OCI-LY1 (cell line): ENCODE data around the gene TPH2.

Source experiments
- H2AFZ ChIP-seq: fragments of 200-600 bp; sonication (generic), shearing (Covaris generic); 2 replicates; pipeline ENCODE4 v1.6.0; 2014; ENCODE audit warnings: antibody characterized with exemption, mild to moderate bottlenecking, low read length
- H3F3A ChIP-seq: fragments of 200-600 bp; sonication (generic), shearing (Covaris generic); 2 replicates; pipeline ENCODE4 v1.6.0; 2014; ENCODE audit warnings: mild to moderate bottlenecking, antibody characterized with exemption, low read length, moderate library complexity; ENCODE audit not compliant: insufficient read depth
- H3K27ac ChIP-seq: fragments of 200-600 bp; sonication (generic); 2 replicates; pipeline ENCODE4 v1.5.1; 2014; ENCODE audit warnings: low read length, mixed run types, mild to moderate bottlenecking, low read depth; ENCODE audit not compliant: poor library complexity, severe bottlenecking
- H3K27me3 ChIP-seq: fragments of 200-600 bp; sonication (generic); 2 replicates; pipeline ENCODE4 v1.6.0; 2014; ENCODE audit warnings: antibody characterized with exemption, mild to moderate bottlenecking, low read length, moderate library complexity; ENCODE audit not compliant: insufficient read depth
- H3K36me3 ChIP-seq: fragments of 200-600 bp; sonication (generic); 2 replicates; pipeline ENCODE4 v1.6.1; 2014; ENCODE audit warnings: mild to moderate bottlenecking, antibody characterized with exemption, low read length, moderate library complexity, mixed read lengths; ENCODE audit not compliant: insufficient read depth
- H3K4me1 ChIP-seq: fragments of 200-600 bp; sonication (generic); 2 replicates; pipeline ENCODE4 v1.5.1; 2014; ENCODE audit warnings: mild to moderate bottlenecking, low read length, moderate library complexity; ENCODE audit not compliant: insufficient read depth, severe bottlenecking
- H3K4me2 ChIP-seq: fragments of 200-600 bp; sonication (generic), shearing (Covaris generic); 2 replicates; pipeline ENCODE4 v1.6.1; 2014; ENCODE audit warnings: low read length
- H3K4me3 ChIP-seq: fragments of 200-600 bp; sonication (generic); 2 replicates; pipeline ENCODE4 v1.5.1; 2014; ENCODE audit warnings: low read length, low read depth, mild to moderate bottlenecking, mixed read lengths; ENCODE audit not compliant: poor library complexity, severe bottlenecking
- H3K79me2 ChIP-seq: fragments of 200-600 bp; shearing (Covaris generic); 2 replicates; pipeline ENCODE4 v1.6.1; 2016; ENCODE audit warnings: mixed run types, low read length, mixed read lengths; ENCODE audit not compliant: insufficient read depth
- H3K9ac ChIP-seq: fragments of 200-600 bp; sonication (generic), shearing (Covaris generic); 2 replicates; pipeline ENCODE4 v1.6.1; 2014; ENCODE audit warnings: mild to moderate bottlenecking, low read length, mixed read lengths
- H3K9me2 ChIP-seq: fragments of 200-600 bp; sonication (generic), shearing (Covaris generic); 2 replicates; pipeline ENCODE4 v1.6.1; 2014; ENCODE audit warnings: low read depth, mild to moderate bottlenecking, low read length, mixed read lengths
- H3K9me3 ChIP-seq: fragments of 200-600 bp; shearing (Covaris generic); 2 replicates; pipeline ENCODE4 v1.6.1; 2014; ENCODE audit warnings: low read length, mixed read lengths
- H4K20me1 ChIP-seq: fragments of 200-600 bp; sonication (generic), shearing (Covaris generic); 2 replicates; pipeline ENCODE4 v1.6.0; 2016; ENCODE audit warnings: mild to moderate bottlenecking, low read length; ENCODE audit not compliant: insufficient read depth
- CTCF ChIP-seq: fragments of 200-600 bp; sonication (generic), shearing (Covaris generic); IDR thresholded peaks from 2 replicates; pipeline ENCODE4 v1.5.1; 2017; ENCODE audit warnings: mild to moderate bottlenecking, antibody characterized with exemption, low read length, moderate library complexity, mixed read lengths
- EZH2 ChIP-seq: fragments of 200-600 bp; sonication (generic), shearing (Covaris generic); IDR thresholded peaks from 2 replicates; pipeline ENCODE4 v1.8.0; 2017; ENCODE audit warnings: borderline replicate concordance, mixed run types, mild to moderate bottlenecking, antibody characterized with exemption, low read length, moderate library complexity, mixed read lengths

Gene TPH2

GRCh38 chr12:71949646-71950045 lies 11.0 kb downstream of the TPH2 start:
- TF ChIP-seq CTCF, result no peak
- TF ChIP-seq EZH2, result no peak
- Histone ChIP-seq H4K20me1 (no peaks in the 10 kb centered on the region), H3K27me3 (no peaks in the 10 kb centered on the region), H3K79me2 (no peaks in the 10 kb centered on the region), H3K4me3 (no peak overlapping the region), H3K9ac (no peak overlapping the region), H3K4me2 (no peak overlapping the region), H3K9me3 (no peaks in the 10 kb centered on the region), H3F3A (no peaks in the 10 kb centered on the region), H3K27ac (no peak overlapping the region), H2AFZ (no peak overlapping the region), H3K36me3 (no peaks in the 10 kb centered on the region), H3K4me1 (no peaks in the 10 kb centered on the region), H3K9me2 (no peaks in the 10 kb centered on the region)

- H4K20me1 ChIP-seq, result no peaks in the 10 kb centered on the region
- TF ChIP-seq CTCF (no peak), EZH2 (no peak)
- H3K27me3 ChIP-seq, result no peaks in the 10 kb centered on the region
- no peaks in the 10 kb centered on the region for H3K9me3 ChIP-seq
- H3F3A ChIP-seq, result no peaks in the 10 kb centered on the region
- H3K27ac ChIP-seq, result no peak overlapping the region
- no peaks in the 10 kb centered on the region for H3K79me2 ChIP-seq
- no peaks in the 10 kb centered on the region for H3K36me3 ChIP-seq
- no peak overlapping the region for H3K9ac ChIP-seq
- H3K4me3 ChIP-seq, result no peak overlapping the region
- H3K9me2 ChIP-seq, result no peaks in the 10 kb centered on the region
- H3K4me1 ChIP-seq, result no peaks in the 10 kb centered on the region
- no peak overlapping the region for H3K4me2 ChIP-seq
- no peak overlapping the region for H2AFZ ChIP-seq
These were observed 11.8 kb downstream of the TPH2 start for GRCh38 chr12:71950404-71950803.

GRCh38 chr12:71950819-71951218 lies 12.2 kb downstream of the TPH2 start:
- Histone ChIP-seq H3K27ac (no peak overlapping the region), H4K20me1 (no peaks in the 10 kb centered on the region), H3K9ac (no peak overlapping the region), H3K9me3 (no peaks in the 10 kb centered on the region), H3K36me3 (no peaks in the 10 kb centered on the region), H3K79me2 (no peaks in the 10 kb centered on the region), H3K4me1 (no peaks in the 10 kb centered on the region), H2AFZ (no peak overlapping the region), H3K27me3 (no peaks in the 10 kb centered on the region), H3K4me2 (no peak overlapping the region), H3F3A (no peaks in the 10 kb centered on the region), H3K9me2 (no peaks in the 10 kb centered on the region), H3K4me3 (no peak overlapping the region)
- TF ChIP-seq EZH2, result no peak
- TF ChIP-seq CTCF, result no peak
